Left ventricle myocardium inferior (tissue), 1 donor: ENCODE measurements around the gene NEURL1B. TPM values are rescaled to one million over a fixed set of nuclear protein-coding genes. Genes with fewer than 3 reads are reported as not detected.

Experiments used
- DNase-seq: peaks from one replicate; pipeline ENCODE4 v3.0.0-alpha.2; 2020
- H3K27ac ChIP-seq: fragments of 200-600 bp; replicated peaks from 2 replicates; pipeline ENCODE4 v1.8.0; 2021
- H3K27me3 ChIP-seq: fragments of 200-600 bp; 2 replicates; pipeline ENCODE4 v1.8.0; 2021; ENCODE audit warnings: low read depth
- H3K36me3 ChIP-seq: fragments of 200-600 bp; 2 replicates; pipeline ENCODE4 v1.8.0; 2021
- H3K4me1 ChIP-seq: fragments of 200-600 bp; 2 replicates; pipeline ENCODE4 v1.8.0; 2021
- H3K4me3 ChIP-seq: fragments of 200-600 bp; 2 replicates; pipeline ENCODE4 v1.8.0; 2021; ENCODE audit warnings: mild to moderate bottlenecking, moderate library complexity
- H3K9me3 ChIP-seq: fragments of 200-600 bp; replicated peaks from 2 replicates; pipeline ENCODE4 v1.8.0; 2021
- CTCF ChIP-seq: fragments of 200-600 bp; IDR thresholded peaks from 2 replicates; pipeline ENCODE4 v1.8.0; 2021; ENCODE audit warnings: antibody characterized with exemption, mild to moderate bottlenecking, borderline replicate concordance
- intact Hi-C: fragments of 100-400 bp; cut with micrococcal nuclease; formaldehyde crosslinking; loops from one replicate; pipeline ENCODE4 v1.11.0; 2022
- microRNA-seq: library from miRNA; unstranded; fragments of <30 nt; microRNA quantifications from one replicate; pipeline ENCODE4 v1.2.0, GENCODE V29; 2020
- total RNA-seq: library from RNA; stranded (reverse); fragmentation: NEBNext Ultra II Directional; extraction: Animal tissue kit (Norgen Biotek cat#: 25700); gene quantifications from one replicate; pipeline ENCODE4 v1.2.1, GENCODE V29; 2021
- donor health status: DM: no; HTN: yes; CAD: no; lungs with severe emphysema.

Gene NEURL1B
- total RNA-seq, 1 donor from 2014 or later, result 24.0 TPM

- H3K27ac ChIP-seq, result peak overlapping the region; percentile 98
- intact Hi-C loops, result no loop called here
- H3K9me3 ChIP-seq, result no peaks in the 10 kb centered on the region
- peaks cover 45% of the 10 kb centered on the region for H3K4me1 ChIP-seq
- no peaks in the 10 kb centered on the region for H3K27me3 ChIP-seq
- H3K4me3 ChIP-seq, result no peak overlapping the region
- DNase-seq, result peak; percentile 74
- no peak for TF ChIP-seq CTCF
- no peaks in the 10 kb centered on the region for H3K36me3 ChIP-seq
These were observed 99.6 kb downstream of the NEURL1B start for GRCh38 chr5:172740428-172741205.

Small RNA genes within 50 kb of the gene (microRNA-seq; reads per million reads assigned to microRNA genes)
- gene MIR5003, result not detected

Other genes with a start within 250 kb of the NEURL1B start
- gene SH3PXD2B, start 186.7 kb upstream of the NEURL1B start, total RNA-seq, result 5.2 TPM
- gene DUSP1, start 129.9 kb downstream of the NEURL1B start, total RNA-seq, result 85.0 TPM
- 79.4 TPM for gene ERGIC1, start 193.0 kb downstream of the NEURL1B start, total RNA-seq